Measurements from ENCODE around the gene MRAP2.
A peak's percentile ranks its signal among the peaks of the same experiment; 100 is the strongest.

Gene MRAP2, protein sequence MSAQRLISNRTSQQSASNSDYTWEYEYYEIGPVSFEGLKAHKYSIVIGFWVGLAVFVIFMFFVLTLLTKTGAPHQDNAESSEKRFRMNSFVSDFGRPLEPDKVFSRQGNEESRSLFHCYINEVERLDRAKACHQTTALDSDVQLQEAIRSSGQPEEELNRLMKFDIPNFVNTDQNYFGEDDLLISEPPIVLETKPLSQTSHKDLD

DNA sequence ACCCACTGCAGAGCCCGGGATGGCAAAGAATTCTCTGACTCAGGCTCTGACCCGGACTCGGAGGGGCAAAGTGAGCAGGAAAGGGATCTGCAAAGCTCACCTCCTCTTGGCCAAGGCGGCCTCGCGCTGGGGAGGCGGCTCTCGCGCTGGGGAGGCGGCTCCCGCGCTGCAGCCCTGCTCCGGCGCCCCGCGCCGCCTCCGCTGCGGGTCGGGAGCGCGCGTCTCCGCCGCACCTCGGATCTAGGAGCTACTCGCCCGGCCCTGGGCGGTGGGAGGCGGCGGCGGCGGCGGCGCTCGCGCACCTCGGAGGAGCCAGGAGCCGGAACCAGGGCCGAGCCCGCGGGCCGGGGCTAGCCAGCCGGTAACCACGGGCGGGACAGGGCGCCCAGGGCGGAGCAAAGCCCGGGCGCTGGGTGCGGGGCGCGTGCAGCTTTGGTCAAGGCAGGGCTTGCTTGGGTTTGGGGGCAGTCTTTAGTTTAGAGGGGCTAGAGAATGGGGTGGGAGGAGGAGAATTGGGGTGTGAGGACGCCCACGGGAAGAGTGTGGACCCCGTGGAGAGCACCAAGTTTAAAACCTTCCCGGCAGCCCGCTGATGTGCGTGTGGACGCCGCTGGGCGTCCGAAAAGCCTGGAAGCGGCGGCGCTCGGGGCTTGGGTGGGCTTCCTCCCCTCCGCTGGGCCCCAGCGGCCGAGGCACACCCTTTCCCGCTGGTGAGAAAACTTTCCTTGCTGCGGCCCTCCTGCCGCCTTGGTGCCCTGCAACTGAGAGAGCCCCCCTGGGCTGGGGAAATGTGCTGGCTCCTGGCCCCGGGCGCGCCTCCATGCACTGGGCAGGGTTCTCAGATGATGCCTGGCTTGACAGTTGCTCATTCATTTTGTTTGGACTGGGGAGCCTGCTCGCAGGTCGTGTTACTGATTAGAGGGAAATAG lies at the start of gene MRAP2:
Gene MRAP2, plus strand, starts transcription at position 250 of the 929 bp plus-strand sequence. CDS start 21,547 bp downstream, outside the sequence.
- DNase-seq: peak; percentile 23

DNA sequence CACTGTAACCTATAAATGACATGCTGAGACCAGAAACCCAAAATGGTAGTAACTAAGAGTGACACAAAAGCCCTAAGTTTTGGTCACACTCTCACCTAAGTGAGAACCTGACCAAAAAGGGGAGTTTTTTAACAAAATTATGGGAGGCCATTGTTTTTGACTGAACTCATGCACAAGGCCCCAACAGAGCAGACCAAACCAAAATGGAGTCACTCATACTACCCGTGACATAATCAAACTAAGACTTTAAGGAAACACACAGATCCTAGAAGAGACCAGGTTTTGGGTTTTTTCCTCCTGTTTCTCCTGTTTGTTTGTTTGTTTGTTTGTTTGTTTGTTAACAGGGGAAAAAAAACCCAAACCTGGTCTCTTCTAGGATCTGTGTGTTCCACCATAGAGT lies 49.2 kb upstream of the MRAP2 start:
- no peak for DNase-seq

- no peak for DNase-seq
These were observed 48.3 kb upstream of the MRAP2 start for GRCh38 chr6:83985308-83985713.

- no peak for DNase-seq
These were observed 47.9 kb upstream of the MRAP2 start for GRCh38 chr6:83985715-83986114.

DNA sequence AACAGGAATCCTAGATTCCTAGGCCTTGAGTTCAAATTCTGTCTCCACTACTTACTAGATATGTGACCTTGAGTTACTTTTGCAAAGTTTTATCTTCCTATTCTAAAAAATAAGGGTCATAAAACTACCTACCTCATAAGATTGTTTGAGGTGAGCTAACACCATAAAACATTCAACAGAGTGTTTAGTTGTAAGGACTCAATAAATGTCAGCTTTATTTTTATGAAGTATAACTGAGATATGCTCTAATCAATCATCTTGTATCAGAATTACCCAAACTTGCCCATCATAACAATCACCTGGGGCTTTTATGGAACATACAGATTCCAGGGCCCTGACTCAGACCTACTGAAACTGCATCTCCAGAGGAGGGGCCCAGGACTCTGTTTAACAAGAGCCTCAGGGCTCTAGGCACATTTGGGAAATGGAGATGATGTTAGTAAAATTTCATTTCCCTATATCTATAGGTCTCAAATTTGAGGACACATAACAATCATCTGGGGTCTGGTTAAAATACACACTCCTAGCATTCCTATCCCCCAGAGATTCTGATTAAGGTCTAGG lies 35.5 kb upstream of the MRAP2 start:
- no peak for DNase-seq

DNA sequence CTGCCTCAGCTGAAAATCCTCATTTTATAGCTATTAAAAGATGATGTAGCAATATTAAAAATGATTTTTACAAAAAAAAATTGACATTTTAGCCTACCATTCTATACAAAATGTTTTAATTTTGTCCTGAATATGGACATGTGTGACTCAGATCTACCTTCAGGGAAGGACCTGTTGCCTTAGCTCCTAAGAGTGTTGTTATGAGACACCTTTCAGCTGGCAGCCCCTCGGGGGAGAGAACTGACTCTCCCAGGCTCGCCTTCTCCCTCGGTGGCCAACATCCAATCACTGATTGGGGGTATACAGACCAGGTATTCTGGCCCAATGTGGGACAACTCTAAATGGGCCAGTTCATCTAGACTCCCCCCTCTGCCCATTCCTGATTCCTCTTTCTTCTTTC lies 32.5 kb upstream of the MRAP2 start:
- no peak for DNase-seq

- no peak for DNase-seq
These were observed 31.3 kb upstream of the MRAP2 start for GRCh38 chr6:84002226-84002625.

DNA sequence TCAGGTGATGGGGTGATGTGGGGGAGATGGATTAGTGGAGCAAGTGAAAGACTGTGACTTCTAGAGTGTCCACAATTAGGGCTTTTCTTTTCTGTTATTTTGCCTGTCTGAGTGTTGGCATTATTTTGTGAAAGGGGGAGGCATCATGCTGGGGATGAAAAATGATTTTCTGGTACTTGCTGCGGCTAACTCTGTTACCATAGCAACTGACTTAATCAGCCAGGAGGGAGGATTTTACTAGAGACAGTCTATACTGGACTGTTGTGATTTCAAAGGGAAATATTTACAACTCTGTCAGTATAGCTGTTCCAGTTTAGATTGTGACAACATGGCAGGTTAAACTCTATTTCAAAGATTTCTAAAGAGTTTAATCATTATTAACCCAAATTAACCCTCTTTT lies 30.4 kb upstream of the MRAP2 start:
- DNase-seq: no peak

DNA sequence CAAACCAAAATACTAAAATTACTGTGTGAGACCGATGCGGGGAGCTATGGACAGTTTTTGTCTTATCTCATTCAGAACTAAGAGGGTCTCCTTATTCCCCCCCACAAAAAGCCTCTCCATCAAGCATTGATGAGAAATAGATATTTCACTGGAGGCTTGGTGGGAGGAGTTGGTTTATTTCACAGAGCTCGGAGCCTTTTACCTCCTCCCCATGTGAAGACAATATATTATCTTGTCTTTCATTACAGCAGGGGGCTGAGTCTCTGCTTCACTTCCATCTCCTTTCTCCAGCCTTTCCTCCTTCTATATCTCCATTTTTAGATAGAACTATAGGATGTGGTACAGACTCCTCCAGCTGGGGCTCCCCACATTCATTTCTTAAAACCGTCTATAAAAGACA lies 29.9 kb upstream of the MRAP2 start:
- no peak for DNase-seq

DNA sequence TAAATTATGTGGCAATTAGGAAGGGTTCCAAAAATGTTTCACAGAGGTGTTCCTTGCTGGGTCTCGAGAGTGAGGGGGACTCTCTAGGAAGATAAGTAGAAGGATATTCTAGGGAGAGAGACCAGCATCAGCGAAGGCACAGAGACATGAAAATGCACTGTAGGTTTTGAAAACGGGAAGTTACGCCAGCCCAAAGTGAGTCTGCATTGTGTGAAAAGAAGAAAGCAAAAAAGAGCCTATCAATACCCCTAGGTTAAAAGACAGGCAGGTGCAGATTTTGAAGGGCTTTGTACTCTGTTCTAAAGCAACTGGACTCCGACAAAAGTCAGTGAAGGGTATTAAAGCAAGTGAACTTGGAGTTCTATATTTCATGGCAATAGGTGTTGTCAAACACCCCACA lies 25.7 kb upstream of the MRAP2 start:
- no peak for DNase-seq

GRCh38 chr6:84013354-84013753 lies 20.2 kb upstream of the MRAP2 start:
- DNase-seq: no peak

- DNase-seq: no peak
These were observed 19.6 kb upstream of the MRAP2 start for GRCh38 chr6:84013931-84014330.

GRCh38 chr6:84016029-84016428 lies 17.5 kb upstream of the MRAP2 start:
- no peak for DNase-seq

GRCh38 chr6:84017709-84018452 lies 15.7 kb upstream of the MRAP2 start:
- no peak for DNase-seq

DNA sequence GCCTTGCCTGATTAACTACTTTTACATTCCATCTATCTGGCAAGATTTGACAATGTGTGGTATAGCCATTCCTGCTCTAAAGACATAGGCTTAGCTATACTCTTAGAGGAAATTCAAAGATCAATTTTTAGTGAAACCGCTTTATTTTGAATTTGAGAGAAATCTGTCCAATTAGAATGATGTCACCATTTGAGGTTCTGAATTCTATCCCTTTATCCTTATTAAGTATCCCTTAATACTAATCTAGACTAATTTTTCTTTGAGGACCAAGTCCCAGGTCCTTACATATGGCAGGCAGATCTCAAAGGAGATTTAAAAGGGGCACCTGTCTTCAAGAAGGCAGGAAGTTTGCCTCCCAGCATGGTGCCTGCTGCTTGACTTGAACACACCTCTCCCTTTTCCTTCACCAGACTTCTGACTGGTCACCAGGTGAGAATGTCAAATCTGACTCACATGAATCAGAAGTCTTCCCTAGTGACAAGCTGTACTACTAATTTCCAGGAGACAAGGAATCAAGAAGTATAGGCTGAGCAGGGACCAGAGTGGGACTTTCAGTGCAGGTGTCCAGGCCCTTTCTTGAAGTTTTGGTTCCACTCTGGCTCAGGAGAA lies 15.0 kb upstream of the MRAP2 start:
- DNase-seq: no peak

DNA sequence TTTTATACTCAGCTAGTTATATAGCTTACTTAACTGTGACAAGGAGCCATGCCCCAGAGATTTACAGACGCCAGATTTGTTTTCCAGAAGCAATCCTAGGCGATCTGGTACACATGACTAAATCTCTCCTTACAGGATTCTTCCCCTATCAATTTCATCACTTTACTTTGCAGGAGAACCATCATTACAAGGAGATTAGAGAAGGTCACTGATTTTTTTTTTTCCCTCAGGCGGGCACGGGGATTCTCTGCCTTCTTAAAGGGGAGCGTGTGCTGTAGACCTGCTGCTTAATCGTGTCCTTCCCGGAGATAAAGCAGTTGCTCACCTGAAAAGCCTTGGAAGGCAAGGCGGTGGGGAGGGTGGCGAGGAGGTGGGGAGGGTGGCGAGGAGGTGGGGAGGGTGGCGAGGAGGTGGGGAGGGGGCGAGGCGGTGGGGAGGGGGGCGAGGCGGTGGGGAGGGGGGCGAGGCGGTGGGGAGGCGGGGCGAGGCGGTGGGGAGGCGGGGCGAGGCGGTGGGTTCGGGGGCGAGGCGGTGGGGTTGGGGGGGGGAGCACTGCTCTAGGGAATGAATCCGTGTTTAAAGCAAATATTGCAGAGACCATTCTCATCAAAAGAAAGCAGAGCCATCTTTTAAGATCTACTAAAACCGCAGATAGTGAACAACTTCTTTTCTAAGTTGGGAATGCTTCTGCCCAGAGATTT lies 14.3 kb upstream of the MRAP2 start:
- DNase-seq: no peak

DNA sequence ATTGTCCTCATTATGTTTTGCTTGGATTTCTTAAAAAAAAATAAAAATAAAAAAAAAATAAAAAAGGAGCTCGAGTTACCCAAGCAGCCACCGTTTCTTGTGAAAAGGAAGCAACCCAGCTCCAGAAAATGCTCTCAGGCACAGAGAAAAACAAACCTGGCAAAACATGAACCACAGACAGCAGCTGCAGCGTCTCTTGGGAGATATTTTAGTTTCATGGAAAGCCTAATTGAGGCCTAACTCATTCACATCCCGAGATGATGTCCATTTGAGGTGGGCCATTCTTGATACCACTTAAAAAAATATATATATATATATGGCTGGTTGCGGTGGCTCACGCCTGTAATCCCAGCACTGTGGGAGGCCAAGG lies 13.7 kb upstream of the MRAP2 start:
- DNase-seq: no peak

GRCh38 chr6:84021625-84022024 lies 11.9 kb upstream of the MRAP2 start:
- DNase-seq: no peak

GRCh38 chr6:84026721-84027164 lies 6.8 kb upstream of the MRAP2 start:
- no peak for DNase-seq

GRCh38 chr6:84027340-84028181 lies 6.0 kb upstream of the MRAP2 start:
- DNase-seq: peak; percentile 91

DNA sequence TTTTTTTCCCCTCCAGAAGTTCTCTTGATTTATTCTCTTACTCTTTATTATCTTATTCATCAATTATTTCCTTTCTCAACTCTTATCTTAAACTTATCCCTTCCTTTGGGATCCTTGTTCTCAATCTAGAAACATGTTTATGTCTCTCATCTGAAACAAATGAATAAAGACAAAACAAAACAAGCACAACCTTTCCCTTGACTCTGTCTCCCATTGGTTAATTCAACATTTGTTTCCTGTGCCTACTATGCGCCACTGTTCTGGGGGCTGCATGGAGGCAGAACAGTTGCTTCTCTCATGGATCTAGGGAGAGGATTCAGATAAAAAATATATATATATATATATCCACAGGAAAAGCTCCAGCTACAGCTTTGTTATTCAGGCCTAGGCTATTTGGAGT lies 5.2 kb upstream of the MRAP2 start:
- DNase-seq: no peak
